ENCODE data around the gene LPAR2. TPM values are rescaled to one million over a fixed set of nuclear protein-coding genes. Genes with fewer than 3 reads are reported as not detected.

The LPAR2 gene
- total and polyA plus RNA-seq, 10 of the 15 experiments (the other 5 are each of a cell fraction or from before 2014, with no cell fraction given), result 0.98 to 23.8 (median 10.2) TPM

DNA sequence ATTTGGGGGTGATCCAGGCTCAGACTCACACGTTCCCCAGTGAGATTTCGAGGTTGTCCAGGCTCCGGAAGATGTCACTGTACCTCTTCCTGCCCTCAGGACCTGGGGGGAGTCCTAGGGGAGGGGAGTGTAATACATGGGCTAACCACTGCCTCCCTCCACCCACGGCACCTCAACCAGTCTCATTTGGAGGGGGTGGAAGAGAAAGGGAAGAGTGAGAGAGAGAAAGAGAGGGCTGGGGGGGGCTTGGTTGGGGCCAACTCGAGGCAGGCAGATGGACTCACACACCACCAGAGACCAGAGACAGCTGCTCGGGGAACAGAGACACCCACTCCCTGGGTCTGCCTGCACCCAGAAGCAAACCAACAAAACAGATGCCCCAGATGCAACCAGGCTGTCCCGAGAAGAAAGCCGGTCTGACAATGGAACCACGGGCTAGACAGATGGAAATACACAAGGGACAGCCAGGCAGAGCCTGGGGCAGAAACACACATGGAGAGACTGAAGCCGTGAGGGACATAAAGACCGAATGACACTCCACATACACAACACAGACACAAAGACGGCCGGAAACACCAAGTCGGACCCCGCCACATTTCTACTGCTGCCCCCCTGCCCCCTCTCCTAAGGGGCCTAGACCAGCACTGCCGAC lies 14.6 kb upstream of the LPAR2 start (continued):
- TF ChIP-seq, protein P1, sequence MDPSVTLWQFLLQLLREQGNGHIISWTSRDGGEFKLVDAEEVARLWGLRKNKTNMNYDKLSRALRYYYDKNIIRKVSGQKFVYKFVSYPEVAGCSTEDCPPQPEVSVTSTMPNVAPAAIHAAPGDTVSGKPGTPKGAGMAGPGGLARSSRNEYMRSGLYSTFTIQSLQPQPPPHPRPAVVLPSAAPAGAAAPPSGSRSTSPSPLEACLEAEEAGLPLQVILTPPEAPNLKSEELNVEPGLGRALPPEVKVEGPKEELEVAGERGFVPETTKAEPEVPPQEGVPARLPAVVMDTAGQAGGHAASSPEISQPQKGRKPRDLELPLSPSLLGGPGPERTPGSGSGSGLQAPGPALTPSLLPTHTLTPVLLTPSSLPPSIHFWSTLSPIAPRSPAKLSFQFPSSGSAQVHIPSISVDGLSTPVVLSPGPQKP (IDR thresholded peaks at IDR 0.05; ENCODE audit: low read depth, low read length), result no peak
- TF ChIP-seq, protein P2, sequence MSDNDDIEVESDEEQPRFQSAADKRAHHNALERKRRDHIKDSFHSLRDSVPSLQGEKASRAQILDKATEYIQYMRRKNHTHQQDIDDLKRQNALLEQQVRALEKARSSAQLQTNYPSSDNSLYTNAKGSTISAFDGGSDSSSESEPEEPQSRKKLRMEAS (IDR thresholded peaks at IDR 0.05; ENCODE audit: low read depth, low read length), result 0 out of 2 replicates have a peak, but pooled peaks have one; percentile 21
- TF ChIP-seq, protein P3, sequence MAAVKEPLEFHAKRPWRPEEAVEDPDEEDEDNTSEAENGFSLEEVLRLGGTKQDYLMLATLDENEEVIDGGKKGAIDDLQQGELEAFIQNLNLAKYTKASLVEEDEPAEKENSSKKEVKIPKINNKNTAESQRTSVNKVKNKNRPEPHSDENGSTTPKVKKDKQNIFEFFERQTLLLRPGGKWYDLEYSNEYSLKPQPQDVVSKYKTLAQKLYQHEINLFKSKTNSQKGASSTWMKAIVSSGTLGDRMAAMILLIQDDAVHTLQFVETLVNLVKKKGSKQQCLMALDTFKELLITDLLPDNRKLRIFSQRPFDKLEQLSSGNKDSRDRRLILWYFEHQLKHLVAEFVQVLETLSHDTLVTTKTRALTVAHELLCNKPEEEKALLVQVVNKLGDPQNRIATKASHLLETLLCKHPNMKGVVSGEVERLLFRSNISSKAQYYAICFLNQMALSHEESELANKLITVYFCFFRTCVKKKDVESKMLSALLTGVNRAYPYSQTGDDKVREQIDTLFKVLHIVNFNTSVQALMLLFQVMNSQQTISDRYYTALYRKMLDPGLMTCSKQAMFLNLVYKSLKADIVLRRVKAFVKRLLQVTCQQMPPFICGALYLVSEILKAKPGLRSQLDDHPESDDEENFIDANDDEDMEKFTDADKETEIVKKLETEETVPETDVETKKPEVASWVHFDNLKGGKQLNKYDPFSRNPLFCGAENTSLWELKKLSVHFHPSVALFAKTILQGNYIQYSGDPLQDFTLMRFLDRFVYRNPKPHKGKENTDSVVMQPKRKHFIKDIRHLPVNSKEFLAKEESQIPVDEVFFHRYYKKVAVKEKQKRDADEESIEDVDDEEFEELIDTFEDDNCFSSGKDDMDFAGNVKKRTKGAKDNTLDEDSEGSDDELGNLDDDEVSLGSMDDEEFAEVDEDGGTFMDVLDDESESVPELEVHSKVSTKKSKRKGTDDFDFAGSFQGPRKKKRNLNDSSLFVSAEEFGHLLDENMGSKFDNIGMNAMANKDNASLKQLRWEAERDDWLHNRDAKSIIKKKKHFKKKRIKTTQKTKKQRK (IDR thresholded peaks at IDR 0.05; ENCODE audit: low read depth, low read length), result no peak
- TF ChIP-seq ZNF384 (IDR thresholded peaks at IDR 0.05; ENCODE audit: borderline replicate concordance, low read depth, low read length) (no peak), EP300 (IDR thresholded peaks at IDR 0.05; ENCODE audit: borderline replicate concordance in 1 of 2, control insufficient read depth in 1 of 2, low read depth in 2 of 2, low read length in 2 of 2) (no peak), TAF1 (IDR thresholded peaks at IDR 0.05; ENCODE audit: borderline replicate concordance, low read depth, low read length) (peak; percentile 49; the same call in 1 of the 2 replicates), SIN3A (IDR thresholded peaks at IDR 0.05; ENCODE audit: low read depth, low read length) (no peak), NBN (IDR thresholded peaks at IDR 0.05) (peak; percentile 55; the same call in 1 of the 2 replicates), FOXK2 (IDR thresholded peaks at IDR 0.05) (no peak), POLR2A (IDR thresholded peaks at IDR 0.05; ENCODE audit: low read depth, low read length) (peak; percentile 3; the same call in 1 of the 2 replicates), KLF5 (IDR thresholded peaks at IDR 0.05; ENCODE audit: partially characterized antibody) (no peak), ZSCAN29 (IDR thresholded peaks at IDR 0.05) (no peak), MEF2A (IDR thresholded peaks at IDR 0.05; ENCODE audit: insufficient read depth, low read depth, low read length) (0 out of 2 replicates have a peak, but pooled peaks have one; percentile 26), RUNX3 (IDR thresholded peaks at IDR 0.05; ENCODE audit: low read length) (peak; percentile 64), IKZF1 (conservative IDR thresholded peaks at IDR 0.05) (peak; percentile 8; the same call in 1 of the 2 replicates), EZH2 (IDR thresholded peaks at IDR 0.05; ENCODE audit: borderline replicate concordance, control insufficient read depth, low read depth, low read length) (no peak)
- TF ChIP-seq, protein P4, sequence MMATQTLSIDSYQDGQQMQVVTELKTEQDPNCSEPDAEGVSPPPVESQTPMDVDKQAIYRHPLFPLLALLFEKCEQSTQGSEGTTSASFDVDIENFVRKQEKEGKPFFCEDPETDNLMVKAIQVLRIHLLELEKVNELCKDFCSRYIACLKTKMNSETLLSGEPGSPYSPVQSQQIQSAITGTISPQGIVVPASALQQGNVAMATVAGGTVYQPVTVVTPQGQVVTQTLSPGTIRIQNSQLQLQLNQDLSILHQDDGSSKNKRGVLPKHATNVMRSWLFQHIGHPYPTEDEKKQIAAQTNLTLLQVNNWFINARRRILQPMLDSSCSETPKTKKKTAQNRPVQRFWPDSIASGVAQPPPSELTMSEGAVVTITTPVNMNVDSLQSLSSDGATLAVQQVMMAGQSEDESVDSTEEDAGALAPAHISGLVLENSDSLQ (IDR thresholded peaks at IDR 0.05), result no peak
- TF ChIP-seq, protein P5, sequence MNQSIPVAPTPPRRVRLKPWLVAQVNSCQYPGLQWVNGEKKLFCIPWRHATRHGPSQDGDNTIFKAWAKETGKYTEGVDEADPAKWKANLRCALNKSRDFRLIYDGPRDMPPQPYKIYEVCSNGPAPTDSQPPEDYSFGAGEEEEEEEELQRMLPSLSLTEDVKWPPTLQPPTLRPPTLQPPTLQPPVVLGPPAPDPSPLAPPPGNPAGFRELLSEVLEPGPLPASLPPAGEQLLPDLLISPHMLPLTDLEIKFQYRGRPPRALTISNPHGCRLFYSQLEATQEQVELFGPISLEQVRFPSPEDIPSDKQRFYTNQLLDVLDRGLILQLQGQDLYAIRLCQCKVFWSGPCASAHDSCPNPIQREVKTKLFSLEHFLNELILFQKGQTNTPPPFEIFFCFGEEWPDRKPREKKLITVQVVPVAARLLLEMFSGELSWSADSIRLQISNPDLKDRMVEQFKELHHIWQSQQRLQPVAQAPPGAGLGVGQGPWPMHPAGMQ (IDR thresholded peaks at IDR 0.05; ENCODE audit: borderline replicate concordance), result no peak

Measured in GM12878 (cell line).